IPS DF 6.9 (cell line): Measurements from ENCODE around the gene ZRANB1.

Experiments
- DNase-seq: peaks from one replicate; pipeline ENCODE4 v3.0.0-alpha.2; 2013; ENCODE audit warnings: low read depth, low spot score
- H3K27ac ChIP-seq: one replicate; pipeline ENCODE4 v1.5.1; 2013; ENCODE audit warnings: low read length, control low read depth
- H3K27me3 ChIP-seq: 2 replicates; pipeline ENCODE4 v1.6.1; 2013; ENCODE audit warnings: mild to moderate bottlenecking, low read length; ENCODE audit not compliant: control insufficient read depth, insufficient read depth
- H3K36me3 ChIP-seq: 2 replicates; pipeline ENCODE4 v1.6.1; 2013; ENCODE audit warnings: low read length; ENCODE audit not compliant: control insufficient read depth, insufficient read depth
- H3K4me1 ChIP-seq: 2 replicates; pipeline ENCODE4 v1.6.1; 2013; ENCODE audit warnings: low read length; ENCODE audit not compliant: control insufficient read depth, insufficient read depth
- H3K4me3 ChIP-seq: 2 replicates; pipeline ENCODE4 v1.5.1; 2013; ENCODE audit warnings: mild to moderate bottlenecking, low read length
- H3K9me3 ChIP-seq: 2 replicates; pipeline ENCODE4 v1.6.1; 2013; ENCODE audit warnings: low read length, inconsistent platforms; ENCODE audit not compliant: control insufficient read depth, insufficient read depth
- WGBS: extraction: QIAGEN DNeasy Blood & Tissue Kit; methylation state at CpG from one replicate; pipeline ENCODE4 v1.1.7; 2013; ENCODE audit warnings: mixed read lengths, missing lambda C conversion rate; ENCODE audit not compliant: insufficient read length, insufficient coverage; 5-methylcytosine and 5-hydroxymethylcytosine counted together

ZRANB1 gene

GRCh38 chr10:125035588-125036295, 93.8 kb downstream of the ZRANB1 start:
- H3K27ac ChIP-seq = no peak overlapping the region
- no peaks in the 10 kb centered on the region for H3K9me3 ChIP-seq
- H3K4me1 ChIP-seq = peaks cover 13% of the 10 kb centered on the region
- no peak for DNase-seq
- no peaks in the 10 kb centered on the region for H3K27me3 ChIP-seq
- H3K4me3 ChIP-seq = no peak overlapping the region
- H3K36me3 ChIP-seq = peaks cover 2% of the 10 kb centered on the region; the same call in 1 of the 2 replicates
- no CpG with 5 or more reads among the region's 7 CpGs for WGBS

GRCh38 chr10:125037145-125037877, 95.4 kb downstream of the ZRANB1 start:
- peaks cover 14% of the 10 kb centered on the region for H3K4me1 ChIP-seq
- WGBS = no CpG with 5 or more reads among the region's 8 CpGs
- no peak for DNase-seq
- no peaks in the 10 kb centered on the region for H3K27me3 ChIP-seq
- H3K9me3 ChIP-seq = no peaks in the 10 kb centered on the region
- H3K27ac ChIP-seq = no peak overlapping the region
- no peak overlapping the region for H3K4me3 ChIP-seq
- peaks cover 2% of the 10 kb centered on the region; the same call in 1 of the 2 replicates for H3K36me3 ChIP-seq
